GM13977 (cell line): ENCODE results near the gene MYL7.

Experiments used
- DNase-seq: peaks from one replicate; pipeline ENCODE4 v3.0.0; 2012; ENCODE audit warnings: low spot score
- in situ Hi-C: fragments of 300-500 bp; cut with MboI; formaldehyde crosslinking; loops from one replicate; pipeline ENCODE4 v1.12.0; 2022; ENCODE audit warnings: low sequenced_read_pairs, low pct_unique_long_range_greater_than_20kb, mixed read lengths, inconsistent platforms; ENCODE audit not compliant: unreplicated experiment
- TF ChIP-seq, protein P1 (sequence below): IDR thresholded peaks from 2 replicates; pipeline ENCODE4 v1.5.1; 2012; ENCODE audit warnings: mild to moderate bottlenecking, control low read depth; ENCODE audit not compliant: insufficient read depth; ENCODE audit errors: extremely low read depth, missing control alignments

MYL7 gene

DNA sequence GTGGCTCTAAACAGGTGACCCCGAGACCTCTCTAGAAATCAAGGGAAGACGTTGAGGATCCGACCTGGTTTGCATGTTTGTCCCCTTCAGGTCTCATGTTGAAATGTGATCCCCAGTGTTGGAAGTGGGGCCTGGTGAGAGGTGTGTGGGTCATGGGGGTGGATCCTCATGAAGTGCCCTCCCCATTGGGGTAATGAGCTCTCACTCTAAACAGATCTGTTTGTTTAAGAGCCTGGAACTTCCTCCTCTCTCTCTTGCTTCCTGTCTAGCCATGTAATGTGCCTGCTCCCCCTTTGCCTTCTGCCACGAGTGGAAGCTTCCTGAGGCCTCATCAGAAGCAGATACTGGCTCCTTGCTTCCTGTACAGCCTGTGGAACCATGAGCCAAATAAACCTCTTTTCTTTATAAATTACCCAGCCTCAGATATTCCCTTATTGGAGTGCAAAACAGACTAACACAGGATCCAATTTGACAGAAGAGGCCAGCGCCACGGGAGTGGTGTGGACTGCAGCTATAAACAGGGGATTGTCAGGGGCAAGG, 48.0 kb downstream of the MYL7 start:
- DNase-seq = no peak
- in situ Hi-C loops = no loop called here
- TF ChIP-seq, protein P1, sequence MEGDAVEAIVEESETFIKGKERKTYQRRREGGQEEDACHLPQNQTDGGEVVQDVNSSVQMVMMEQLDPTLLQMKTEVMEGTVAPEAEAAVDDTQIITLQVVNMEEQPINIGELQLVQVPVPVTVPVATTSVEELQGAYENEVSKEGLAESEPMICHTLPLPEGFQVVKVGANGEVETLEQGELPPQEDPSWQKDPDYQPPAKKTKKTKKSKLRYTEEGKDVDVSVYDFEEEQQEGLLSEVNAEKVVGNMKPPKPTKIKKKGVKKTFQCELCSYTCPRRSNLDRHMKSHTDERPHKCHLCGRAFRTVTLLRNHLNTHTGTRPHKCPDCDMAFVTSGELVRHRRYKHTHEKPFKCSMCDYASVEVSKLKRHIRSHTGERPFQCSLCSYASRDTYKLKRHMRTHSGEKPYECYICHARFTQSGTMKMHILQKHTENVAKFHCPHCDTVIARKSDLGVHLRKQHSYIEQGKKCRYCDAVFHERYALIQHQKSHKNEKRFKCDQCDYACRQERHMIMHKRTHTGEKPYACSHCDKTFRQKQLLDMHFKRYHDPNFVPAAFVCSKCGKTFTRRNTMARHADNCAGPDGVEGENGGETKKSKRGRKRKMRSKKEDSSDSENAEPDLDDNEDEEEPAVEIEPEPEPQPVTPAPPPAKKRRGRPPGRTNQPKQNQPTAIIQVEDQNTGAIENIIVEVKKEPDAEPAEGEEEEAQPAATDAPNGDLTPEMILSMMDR = no peak
